DND-41 (cell line): ENCODE measurements around the gene FTMT.

ENCODE experiments used
- EZH2 ChIP-seq: IDR thresholded peaks from 3 replicates; pipeline ENCODE4 v1.6.1; 2012; ENCODE audit warnings: borderline replicate concordance, low read depth, mild to moderate bottlenecking, moderate library complexity, low read length, inconsistent platforms; ENCODE audit not compliant: severe bottlenecking
- TF ChIP-seq, protein P1 (sequence below): IDR thresholded peaks from 2 replicates; pipeline ENCODE4 v1.5.1; 2012; ENCODE audit warnings: borderline replicate concordance, low read length, moderate library complexity, mild to moderate bottlenecking; ENCODE audit not compliant: poor library complexity, severe bottlenecking; ENCODE audit errors: extremely low read depth

DNA sequence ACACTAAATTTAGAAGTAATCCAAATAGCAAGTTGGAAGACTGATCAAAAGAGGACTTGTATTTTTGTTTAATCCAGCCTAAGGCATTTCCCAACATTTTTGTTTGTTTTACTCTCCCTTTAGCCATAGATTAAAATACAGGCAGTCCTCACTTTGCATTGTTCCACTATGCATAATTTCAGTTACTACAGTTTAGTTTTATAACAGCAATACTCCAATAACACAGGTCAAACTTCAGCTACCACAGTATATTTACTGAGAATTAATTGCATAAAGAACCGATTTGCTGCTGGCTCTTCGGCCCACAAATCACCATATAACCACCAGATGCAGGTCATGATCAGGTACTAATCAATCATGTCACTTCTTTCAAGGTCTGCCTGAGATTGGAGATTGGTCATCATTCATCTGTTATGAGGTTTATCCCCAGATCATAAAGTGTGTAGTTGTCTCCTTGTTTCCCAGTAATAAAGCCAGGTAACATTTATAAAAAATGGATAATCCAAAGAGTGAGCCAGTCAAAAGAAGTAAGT, 12.1 kb downstream of the FTMT start:
- TF ChIP-seq, protein P1, sequence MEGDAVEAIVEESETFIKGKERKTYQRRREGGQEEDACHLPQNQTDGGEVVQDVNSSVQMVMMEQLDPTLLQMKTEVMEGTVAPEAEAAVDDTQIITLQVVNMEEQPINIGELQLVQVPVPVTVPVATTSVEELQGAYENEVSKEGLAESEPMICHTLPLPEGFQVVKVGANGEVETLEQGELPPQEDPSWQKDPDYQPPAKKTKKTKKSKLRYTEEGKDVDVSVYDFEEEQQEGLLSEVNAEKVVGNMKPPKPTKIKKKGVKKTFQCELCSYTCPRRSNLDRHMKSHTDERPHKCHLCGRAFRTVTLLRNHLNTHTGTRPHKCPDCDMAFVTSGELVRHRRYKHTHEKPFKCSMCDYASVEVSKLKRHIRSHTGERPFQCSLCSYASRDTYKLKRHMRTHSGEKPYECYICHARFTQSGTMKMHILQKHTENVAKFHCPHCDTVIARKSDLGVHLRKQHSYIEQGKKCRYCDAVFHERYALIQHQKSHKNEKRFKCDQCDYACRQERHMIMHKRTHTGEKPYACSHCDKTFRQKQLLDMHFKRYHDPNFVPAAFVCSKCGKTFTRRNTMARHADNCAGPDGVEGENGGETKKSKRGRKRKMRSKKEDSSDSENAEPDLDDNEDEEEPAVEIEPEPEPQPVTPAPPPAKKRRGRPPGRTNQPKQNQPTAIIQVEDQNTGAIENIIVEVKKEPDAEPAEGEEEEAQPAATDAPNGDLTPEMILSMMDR, result no peak
- no peak for TF ChIP-seq EZH2
